Smooth muscle cell (in vitro differentiated cells): ENCODE data around the gene LELP1. TPM values are rescaled to one million over a fixed set of nuclear protein-coding genes. Genes with fewer than 3 reads are reported as not detected.

Experiments used
- DNase-seq: peaks from one replicate; lab custom pipeline; 2025; ENCODE audit not compliant: unreplicated experiment; lab: John Stamatoyannopoulos, UW
- H2AFZ ChIP-seq: fragments of 200-600 bp; sonication (generic); 2 replicates; pipeline ENCODE4 v1.6.0; 2016; ENCODE audit warnings: antibody characterized with exemption, low read depth, mild to moderate bottlenecking
- H3F3A ChIP-seq: fragments of 200-600 bp; sonication (generic); 2 replicates; pipeline ENCODE4 v1.6.0; 2017; ENCODE audit warnings: antibody characterized with exemption, low read depth
- H3K27ac ChIP-seq: fragments of 200-600 bp; sonication (generic); 2 replicates; pipeline ENCODE4 v1.5.1; 2016; ENCODE audit warnings: low read depth, mild to moderate bottlenecking
- H3K27me3 ChIP-seq: fragments of 200-600 bp; sonication (generic); 2 replicates; pipeline ENCODE4 v1.6.1; 2016; ENCODE audit warnings: low read depth, mild to moderate bottlenecking
- H3K36me3 ChIP-seq: fragments of 200-600 bp; sonication (generic); 2 replicates; pipeline ENCODE4 v1.5.1; 2016; ENCODE audit warnings: low read depth
- H3K4me1 ChIP-seq: fragments of 200-600 bp; sonication (generic); 2 replicates; pipeline ENCODE4 v1.5.1; 2016; ENCODE audit warnings: low read depth
- H3K4me2 ChIP-seq: fragments of 200-600 bp; sonication (generic); 2 replicates; pipeline ENCODE4 v1.6.0; 2016; ENCODE audit warnings: mild to moderate bottlenecking
- H3K4me3 ChIP-seq: fragments of 200-600 bp; sonication (generic); 2 replicates; pipeline ENCODE4 v1.5.1; 2016; ENCODE audit warnings: mild to moderate bottlenecking
- H3K79me2 ChIP-seq: fragments of 200-600 bp; sonication (generic); 2 replicates; pipeline ENCODE4 v1.6.0; 2016; ENCODE audit warnings: low read depth, mild to moderate bottlenecking
- H3K9ac ChIP-seq: fragments of 200-600 bp; sonication (generic); 2 replicates; pipeline ENCODE4 v1.6.0; 2016; ENCODE audit warnings: low read depth
- H3K9me3 ChIP-seq: fragments of 200-600 bp; sonication (generic); replicated peaks from 2 replicates; pipeline ENCODE4 v1.5.1; 2016; ENCODE audit warnings: low read depth
- H4K20me1 ChIP-seq: fragments of 200-600 bp; sonication (generic); 2 replicates; pipeline ENCODE4 v1.6.0; 2016; ENCODE audit warnings: low read depth
- CTCF ChIP-seq: fragments of 200-600 bp; sonication (generic); IDR thresholded peaks from 2 replicates; pipeline ENCODE4 v1.5.1; 2017; ENCODE audit warnings: borderline replicate concordance, mild to moderate bottlenecking, antibody characterized with exemption; ENCODE audit not compliant: insufficient read depth, poor library complexity, severe bottlenecking
- WGBS: methylation state at CpG from one replicate; pipeline ENCODE4 v1.1.7; 2016; ENCODE audit warnings: low lambda C conversion rate; 5-methylcytosine and 5-hydroxymethylcytosine counted together
- polyA plus RNA-seq: library from polyadenylated mRNA; unstranded; fragments of >200 nt; fragmentation: Nextera tagmentation; extraction: Ambion mirVana; gene quantifications from 2 replicates; pipeline ENCODE4 v1.2.1, GENCODE V29; 2016
- total RNA-seq: library from RNA; depleted of rRNA; stranded (reverse); fragments of >200 nt; gene quantifications from 2 replicates; pipeline ENCODE4 v1.2.3, GENCODE V29; 2014

The LELP1 gene
- total and polyA plus RNA-seq, 2 experiments from 2014 or later, result not detected

- Histone ChIP-seq H3K9me3 (no peaks in the 10 kb centered on the region), H4K20me1 (no peaks in the 10 kb centered on the region), H3K9ac (no peak overlapping the region), H3K4me3 (no peak overlapping the region), H3K4me2 (no peak overlapping the region), H3K27me3 (no peaks in the 10 kb centered on the region), H3K27ac (no peak overlapping the region), H2AFZ (no peak overlapping the region), H3K4me1 (no peaks in the 10 kb centered on the region), H3K79me2 (no peaks in the 10 kb centered on the region), H3K36me3 (no peaks in the 10 kb centered on the region), H3F3A (no peaks in the 10 kb centered on the region)
- TF ChIP-seq CTCF, result no peak
- DNase-seq, result no peak
- 69% methylated on average over 9 of the region's 9 CpGs for WGBS
Observed at GRCh38 chr1:153206631-153207030, 3.4 kb downstream of the LELP1 start.

GRCh38 chr1:153210206-153210605 is 7.0 kb downstream of the LELP1 start:
- Histone ChIP-seq H3K27ac (no peak overlapping the region), H3K4me3 (no peak overlapping the region), H3F3A (no peaks in the 10 kb centered on the region), H4K20me1 (no peaks in the 10 kb centered on the region), H3K4me2 (no peak overlapping the region), H2AFZ (no peak overlapping the region), H3K4me1 (no peaks in the 10 kb centered on the region), H3K9ac (no peak overlapping the region), H3K79me2 (no peaks in the 10 kb centered on the region), H3K9me3 (no peaks in the 10 kb centered on the region), H3K36me3 (no peaks in the 10 kb centered on the region), H3K27me3 (no peaks in the 10 kb centered on the region)
- DNase-seq, result no peak
- WGBS, result 70% methylated on average over 7 of the region's 7 CpGs
- TF ChIP-seq CTCF, result no peak

GRCh38 chr1:153212201-153212600 is 9.0 kb downstream of the LELP1 start:
- no peaks in the 10 kb centered on the region for H3K36me3 ChIP-seq
- no peak overlapping the region for H3K9ac ChIP-seq
- no peak for TF ChIP-seq CTCF
- no peaks in the 10 kb centered on the region for H3K27me3 ChIP-seq
- no peak for DNase-seq
- no peak overlapping the region for H3K27ac ChIP-seq
- H3K4me2 ChIP-seq, result no peak overlapping the region
- H3K79me2 ChIP-seq, result no peaks in the 10 kb centered on the region
- H4K20me1 ChIP-seq, result no peaks in the 10 kb centered on the region
- no peaks in the 10 kb centered on the region for H3K9me3 ChIP-seq
- no peak overlapping the region for H3K4me3 ChIP-seq
- no peaks in the 10 kb centered on the region for H3F3A ChIP-seq
- 57% methylated on average over 5 of the region's 5 CpGs for WGBS
- no peaks in the 10 kb centered on the region for H3K4me1 ChIP-seq
- H2AFZ ChIP-seq, result no peak overlapping the region

DNA sequence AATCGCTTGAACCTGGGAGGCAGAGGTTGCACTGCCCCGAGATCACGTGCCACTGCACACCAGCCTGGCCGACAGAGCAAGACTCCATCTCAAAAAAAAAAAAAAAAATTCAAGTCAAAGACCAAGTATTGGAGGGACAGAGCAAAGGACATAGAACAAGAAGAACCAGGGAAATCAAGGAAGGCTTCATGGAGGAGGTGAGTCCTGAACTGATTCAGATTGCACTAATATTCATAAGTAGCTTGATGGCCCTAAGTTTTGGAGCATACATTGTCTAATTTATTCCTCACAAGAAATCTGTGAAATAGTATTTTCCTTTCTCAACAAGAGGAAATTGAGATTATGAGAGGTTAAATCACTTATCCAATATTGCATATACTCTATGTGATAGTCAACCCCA is 10.3 kb downstream of the LELP1 start:
- TF ChIP-seq CTCF, result no peak
- WGBS, result 86% methylated on average over 4 of the region's 4 CpGs
- no peak overlapping the region for H3K4me2 ChIP-seq

More for the DNA sequence above, 10.3 kb downstream of the LELP1 start:
- no peaks in the 10 kb centered on the region for H3K36me3 ChIP-seq
- no peak for DNase-seq
- no peak overlapping the region for H3K9ac ChIP-seq
- H2AFZ ChIP-seq, result no peak overlapping the region
- no peaks in the 10 kb centered on the region for H3K4me1 ChIP-seq
- H3K27ac ChIP-seq, result no peak overlapping the region
- H3K4me3 ChIP-seq, result no peak overlapping the region
- no peaks in the 10 kb centered on the region for H4K20me1 ChIP-seq
- no peaks in the 10 kb centered on the region for H3K79me2 ChIP-seq
- H3F3A ChIP-seq, result no peaks in the 10 kb centered on the region
- no peaks in the 10 kb centered on the region for H3K27me3 ChIP-seq
- H3K9me3 ChIP-seq, result no peaks in the 10 kb centered on the region
